K562 (cell line): Measurements from ENCODE around the gene HNRNPF. TPM values are rescaled to one million over a fixed set of nuclear protein-coding genes. Genes with fewer than 3 reads are reported as not detected.

Experiments
- CEBPB ChIP-seq: fragments of 450-650 bp; IDR thresholded peaks from 2 replicates; pipeline ENCODE4 v1.6.1; 2016; ENCODE audit warnings: missing genetic modification characterization, missing compliant biosample characterization
- ELF2 ChIP-seq: fragments of 250-450 bp; sonication (Bioruptor Pico); IDR thresholded peaks from 2 replicates; pipeline ENCODE4 v1.5.0; 2021; ENCODE audit warnings: mild to moderate bottlenecking
- EZH2 ChIP-seq: IDR thresholded peaks from 2 replicates; pipeline ENCODE4 v1.6.1; 2012; ENCODE audit warnings: low read depth, mild to moderate bottlenecking, inconsistent platforms, low read length, borderline replicate concordance
- FOS ChIP-seq: IDR thresholded peaks from 3 replicates; pipeline ENCODE4 v1.6.1; 2011; ENCODE audit not compliant: insufficient read length; ENCODE audit errors: extremely low read depth
- REST ChIP-seq, 2 experiments: fragments of 450-650 bp; formaldehyde crosslinking in 1 of 2; IDR thresholded peaks; 2 replicates each; pipeline versions ENCODE4 v1.4.0 to v1.6.1; 2014 to 2020; ENCODE audit warnings: mild to moderate bottlenecking in 2 of 2, borderline replicate concordance in 1 of 2, low read depth in 1 of 2
- SMAD3 ChIP-seq: fragments of 450-650 bp; formaldehyde crosslinking; conservative IDR thresholded peaks from 2 replicates; pipeline ENCODE4 v1.4.0; 2020; ENCODE audit warnings: mild to moderate bottlenecking
- STAG1 ChIP-seq: sonication (generic); formaldehyde crosslinking; IDR thresholded peaks from 2 replicates; pipeline ENCODE4 v1.5.0; 2020; ENCODE audit warnings: missing genetic modification reagents, borderline replicate concordance
- ZEB2 ChIP-seq: fragments of 450-650 bp; IDR thresholded peaks from 2 replicates; pipeline ENCODE4 v1.6.1; 2016
- polyA plus RNA-seq, 8 experiments: library from polyadenylated mRNA; depleted of rRNA in 4 of 8; stranded (reverse) in 5 of 8; unstranded in 3 of 8; fragments of >200 nt; fragmentation: Nextera tagmentation in 2 of 8; fragmentation: Illumina TruSeq in 1 of 8; extraction: Ambion mirVana in 2 of 8; extraction: Trizol in 1 of 8; gene quantifications; 2 replicates each; pipeline versions ENCODE4 v1.2.1 to v1.2.3, GENCODE V29; 2011 to 2014; ENCODE audit warnings: inconsistent platforms in 1 of 8, missing spikeins in 1 of 8
- total RNA-seq, 7 experiments: library from RNA; depleted of rRNA in 6 of 7; stranded (reverse); fragments of >200 nt in 6 of 7; fragmentation: Illumina TruSeq in 2 of 7; extraction: Trizol in 2 of 7; gene quantifications; 2 replicates each; pipeline versions ENCODE4 v1.2.1 to v1.2.3, GENCODE V29; 2011 to 2021; ENCODE audit warnings: low replicate concordance in 1 of 7

The HNRNPF gene
- total and polyA plus RNA-seq, 9 of the 15 experiments (the other 6 are each of a cell fraction or from before 2014, with no cell fraction given) = 192 to 489 (median 416) TPM

- 0 out of 2 replicates have a peak, but pooled peaks have one; percentile 11 for TF ChIP-seq REST (IDR thresholded peaks at IDR 0.05; ENCODE audit: borderline replicate concordance)
- TF ChIP-seq REST (CRISPR knock-in tag; IDR thresholded peaks at IDR 0.05; ENCODE audit: low read depth) = no peak
- no peak for TF ChIP-seq SMAD3
- 0 out of 2 replicates have a peak, but pooled peaks have one; percentile 9 for TF ChIP-seq STAG1
- no peak for TF ChIP-seq FOS
- TF ChIP-seq ZEB2 = no peak
- TF ChIP-seq EZH2 = no peak
- no peak for TF ChIP-seq ELF2 (CRISPR knock-in tag)
- TF ChIP-seq CEBPB = peak; percentile 34; the same call in 1 of the 2 replicates
Measured at GRCh38 chr10:43390759-43391158, 18.2 kb downstream of the HNRNPF start (continued).
